Mesothelial cell of epicardium (in vitro differentiated cells): ENCODE data around the gene UPF3A. TPM values are rescaled to one million over a fixed set of nuclear protein-coding genes. Genes with fewer than 3 reads are reported as not detected.

Experiments used
- DNase-seq, 2 experiments: peaks; one replicate each; pipeline ENCODE4 v3.0.0; 2021; ENCODE audit warnings: low spot score in 2 of 2; ENCODE audit not compliant: unreplicated experiment in 2 of 2
- H3K27ac Mint-ChIP-seq: 2 replicates; pipeline ENCODE4 v1.8.0; 2021; ENCODE audit warnings: mixed read lengths
- H3K27me3 Mint-ChIP-seq: 2 replicates; pipeline ENCODE4 v1.8.0; 2021; ENCODE audit warnings: low read depth, mixed read lengths
- H3K36me3 Mint-ChIP-seq: 2 replicates; pipeline ENCODE4 v1.8.0; 2021; ENCODE audit warnings: mixed read lengths
- H3K4me1 Mint-ChIP-seq: 2 replicates; pipeline ENCODE4 v1.8.0; 2021; ENCODE audit warnings: mixed read lengths
- H3K4me3 Mint-ChIP-seq: 2 replicates; pipeline ENCODE4 v1.8.0; 2021; ENCODE audit warnings: mild to moderate bottlenecking, moderate library complexity, mixed read lengths
- H3K9me3 Mint-ChIP-seq: 2 replicates; pipeline ENCODE4 v1.8.0; 2021; ENCODE audit warnings: mixed read lengths
- total RNA-seq: library from RNA; stranded (reverse); gene quantifications from 3 replicates; pipeline ENCODE4 v1.2.1, GENCODE V29; 2021
- TF ChIP-seq, protein P1 (sequence below): fragments of 200-600 bp; sonication (generic); IDR thresholded peaks from one replicate; pipeline ENCODE4 v1.5.0; 2021; ENCODE audit warnings: antibody characterized with exemption; ENCODE audit not compliant: unreplicated experiment

The UPF3A gene
- total RNA-seq, 1 donor from 2014 or later = 123 TPM

DNA sequence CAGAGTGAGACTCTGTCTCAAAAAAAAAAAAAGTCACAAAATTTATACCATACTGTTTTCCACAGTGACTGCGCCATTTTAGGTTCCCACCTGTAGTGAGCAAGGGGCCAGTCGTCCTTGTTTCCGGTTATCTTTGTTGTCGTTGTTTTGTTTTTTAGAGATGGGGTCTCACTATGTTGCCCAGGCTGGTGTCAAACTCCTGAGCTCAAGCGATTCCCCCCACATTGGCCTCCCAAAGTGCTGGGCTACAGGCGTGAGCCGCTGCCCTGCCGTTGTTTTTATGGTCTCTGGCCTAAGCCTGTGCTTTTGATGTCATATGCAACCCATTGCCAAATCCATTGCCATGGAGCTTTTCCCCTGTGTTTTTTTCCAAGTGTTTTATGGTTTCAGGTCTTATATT, 3.3 kb downstream of the UPF3A start:
- TF ChIP-seq, protein P1, sequence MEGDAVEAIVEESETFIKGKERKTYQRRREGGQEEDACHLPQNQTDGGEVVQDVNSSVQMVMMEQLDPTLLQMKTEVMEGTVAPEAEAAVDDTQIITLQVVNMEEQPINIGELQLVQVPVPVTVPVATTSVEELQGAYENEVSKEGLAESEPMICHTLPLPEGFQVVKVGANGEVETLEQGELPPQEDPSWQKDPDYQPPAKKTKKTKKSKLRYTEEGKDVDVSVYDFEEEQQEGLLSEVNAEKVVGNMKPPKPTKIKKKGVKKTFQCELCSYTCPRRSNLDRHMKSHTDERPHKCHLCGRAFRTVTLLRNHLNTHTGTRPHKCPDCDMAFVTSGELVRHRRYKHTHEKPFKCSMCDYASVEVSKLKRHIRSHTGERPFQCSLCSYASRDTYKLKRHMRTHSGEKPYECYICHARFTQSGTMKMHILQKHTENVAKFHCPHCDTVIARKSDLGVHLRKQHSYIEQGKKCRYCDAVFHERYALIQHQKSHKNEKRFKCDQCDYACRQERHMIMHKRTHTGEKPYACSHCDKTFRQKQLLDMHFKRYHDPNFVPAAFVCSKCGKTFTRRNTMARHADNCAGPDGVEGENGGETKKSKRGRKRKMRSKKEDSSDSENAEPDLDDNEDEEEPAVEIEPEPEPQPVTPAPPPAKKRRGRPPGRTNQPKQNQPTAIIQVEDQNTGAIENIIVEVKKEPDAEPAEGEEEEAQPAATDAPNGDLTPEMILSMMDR = no peak
- no peak for DNase-seq
- H3K27me3 Mint-ChIP-seq = no peaks in the 10 kb centered on the region
- H3K4me3 Mint-ChIP-seq = no peak overlapping the region
- H3K36me3 Mint-ChIP-seq = peaks cover 28% of the 10 kb centered on the region
- H3K27ac Mint-ChIP-seq = no peak overlapping the region
- no peaks in the 10 kb centered on the region for H3K9me3 Mint-ChIP-seq
- H3K4me1 Mint-ChIP-seq = peaks cover 25% of the 10 kb centered on the region

DNA sequence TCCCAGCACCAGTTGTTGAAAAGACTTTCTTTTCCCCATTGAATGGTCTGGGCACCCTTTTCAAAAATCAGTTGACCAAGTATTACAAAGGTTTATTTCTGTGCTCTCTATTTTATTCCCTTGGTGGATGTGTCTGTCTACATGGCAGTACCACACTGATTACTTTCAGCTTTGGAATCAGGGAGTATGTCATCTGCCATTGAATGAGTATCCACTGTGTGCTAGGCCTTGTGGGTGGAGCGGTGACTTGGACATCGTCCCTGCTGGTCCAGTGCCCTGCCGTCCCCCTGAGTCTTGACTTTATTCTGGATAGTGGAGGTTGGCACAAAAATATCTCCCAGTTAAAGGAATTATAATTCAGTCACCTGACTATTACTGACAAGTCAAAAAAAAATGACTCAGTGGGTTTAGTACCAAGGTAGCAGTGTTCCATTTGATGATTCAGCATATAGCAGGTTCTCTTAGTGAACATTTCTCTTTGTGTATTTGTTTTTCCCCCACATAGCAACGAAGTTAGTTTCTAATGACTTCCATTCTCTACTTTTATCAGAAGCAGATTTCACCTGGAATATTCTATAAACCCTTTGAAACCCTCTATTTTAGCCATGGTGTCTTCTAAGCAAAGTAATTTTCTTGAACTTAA, 3.9 kb downstream of the UPF3A start:
- H3K9me3 Mint-ChIP-seq = no peaks in the 10 kb centered on the region
- H3K27ac Mint-ChIP-seq = no peak overlapping the region
- H3K4me3 Mint-ChIP-seq = no peak overlapping the region
- no peak for DNase-seq
- H3K4me1 Mint-ChIP-seq = peaks cover 20% of the 10 kb centered on the region
- H3K27me3 Mint-ChIP-seq = no peaks in the 10 kb centered on the region
- peaks cover 30% of the 10 kb centered on the region for H3K36me3 Mint-ChIP-seq
- TF ChIP-seq, protein P1 = no peak

DNA sequence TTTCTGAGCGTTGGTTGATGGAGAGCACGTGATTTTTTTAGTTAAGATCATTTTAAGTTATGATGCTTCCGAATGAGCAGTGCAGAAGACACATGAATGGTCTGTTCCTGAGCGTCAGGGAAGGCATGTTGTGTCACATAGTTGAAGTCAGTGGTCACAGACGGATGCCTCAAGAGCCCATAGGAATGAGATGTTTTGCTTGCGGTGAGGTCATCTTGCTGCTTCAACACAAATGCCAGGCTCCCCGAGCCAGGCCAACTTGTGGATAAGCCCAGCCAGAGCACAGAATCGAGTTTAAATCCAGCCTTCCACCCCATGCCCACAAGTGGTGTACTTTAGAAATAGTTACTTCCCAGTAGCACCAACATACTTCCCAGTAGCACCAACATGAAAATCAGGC, 5.4 kb downstream of the UPF3A start:
- Mint-ChIP-seq H3K9me3 (no peaks in the 10 kb centered on the region), H3K4me1 (peaks cover 14% of the 10 kb centered on the region), H3K27me3 (no peaks in the 10 kb centered on the region), H3K27ac (no peak overlapping the region), H3K4me3 (no peak overlapping the region), H3K36me3 (peaks cover 34% of the 10 kb centered on the region)
- TF ChIP-seq, protein P1 = no peak
- DNase-seq = no peak

DNA sequence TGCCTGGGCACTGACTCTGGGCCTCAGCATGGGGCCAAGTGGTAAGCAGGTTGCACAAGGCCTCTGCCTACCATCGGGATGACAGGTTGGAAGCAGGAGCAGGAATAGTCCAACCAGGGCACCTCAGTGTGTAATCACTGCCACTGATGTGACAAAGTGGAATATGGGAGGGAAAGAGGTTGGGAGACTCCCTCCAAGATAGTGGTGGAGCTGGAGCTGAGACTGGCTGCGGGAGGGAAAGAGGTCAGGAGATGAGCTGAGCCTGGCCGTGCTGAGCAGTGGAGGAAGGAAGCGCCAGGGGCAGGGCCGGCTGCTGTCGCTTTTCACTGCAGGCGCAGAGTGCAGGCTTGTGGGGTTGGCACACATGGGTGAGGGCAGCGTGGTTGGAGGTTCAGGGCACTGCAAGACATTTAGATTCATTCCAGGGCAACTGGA, 6.8 kb downstream of the UPF3A start:
- H3K4me1 Mint-ChIP-seq = peaks cover 10% of the 10 kb centered on the region
- H3K27me3 Mint-ChIP-seq = no peaks in the 10 kb centered on the region
- H3K9me3 Mint-ChIP-seq = no peaks in the 10 kb centered on the region
- no peak overlapping the region for H3K27ac Mint-ChIP-seq
- TF ChIP-seq, protein P1 = no peak
- H3K36me3 Mint-ChIP-seq = peaks cover 38% of the 10 kb centered on the region
- H3K4me3 Mint-ChIP-seq = no peak overlapping the region
- no peak for DNase-seq

DNA sequence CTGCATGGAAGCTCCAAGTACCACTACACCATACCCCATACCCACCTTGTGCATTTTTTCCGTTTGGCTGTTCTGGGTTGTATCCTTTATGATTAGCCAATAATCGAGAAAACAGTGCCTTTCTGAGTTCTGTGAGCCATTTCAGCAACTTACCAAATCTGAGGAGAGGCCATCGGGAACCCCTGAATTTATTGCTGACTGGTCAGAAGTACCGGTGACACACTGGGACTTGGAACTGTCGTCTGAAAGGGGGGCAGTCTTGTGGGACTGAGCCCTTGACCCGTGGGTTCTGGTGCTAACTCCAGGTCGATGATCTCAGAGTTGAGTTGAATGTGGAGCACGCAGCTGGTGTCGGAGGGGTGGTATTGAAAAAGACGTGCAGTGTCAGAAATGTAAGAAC, 15.0 kb downstream of the UPF3A start:
- H3K9me3 Mint-ChIP-seq = no peaks in the 10 kb centered on the region
- DNase-seq = no peak
- H3K4me3 Mint-ChIP-seq = no peak overlapping the region
- H3K27me3 Mint-ChIP-seq = no peaks in the 10 kb centered on the region
- H3K36me3 Mint-ChIP-seq = peaks cover 41% of the 10 kb centered on the region
- no peak overlapping the region for H3K27ac Mint-ChIP-seq
- TF ChIP-seq, protein P1 = no peak
- H3K4me1 Mint-ChIP-seq = no peaks in the 10 kb centered on the region
